ENCODE measurements around the gene SLC47A2.

DNA sequence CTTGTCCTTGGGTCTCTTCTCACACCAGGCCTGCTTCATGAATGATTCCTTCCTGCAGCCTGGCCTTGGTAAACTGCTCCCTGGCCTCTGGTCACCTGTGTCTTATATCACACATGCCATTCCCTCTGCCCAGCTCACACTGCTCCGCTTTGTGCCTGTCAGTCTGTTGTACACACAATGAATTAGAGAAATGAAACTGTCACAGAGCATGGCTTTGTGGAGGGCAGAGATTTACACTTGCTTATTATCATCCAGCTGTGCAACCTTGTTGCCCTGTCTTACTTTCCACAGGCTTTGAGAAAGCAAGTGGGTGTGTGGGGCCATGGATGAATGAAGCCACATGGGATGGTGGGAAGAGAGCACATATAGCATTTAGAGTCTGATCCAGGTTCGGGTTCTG lies 45.5 kb downstream of the SLC47A2 start:
- TF ChIP-seq, protein P1, sequence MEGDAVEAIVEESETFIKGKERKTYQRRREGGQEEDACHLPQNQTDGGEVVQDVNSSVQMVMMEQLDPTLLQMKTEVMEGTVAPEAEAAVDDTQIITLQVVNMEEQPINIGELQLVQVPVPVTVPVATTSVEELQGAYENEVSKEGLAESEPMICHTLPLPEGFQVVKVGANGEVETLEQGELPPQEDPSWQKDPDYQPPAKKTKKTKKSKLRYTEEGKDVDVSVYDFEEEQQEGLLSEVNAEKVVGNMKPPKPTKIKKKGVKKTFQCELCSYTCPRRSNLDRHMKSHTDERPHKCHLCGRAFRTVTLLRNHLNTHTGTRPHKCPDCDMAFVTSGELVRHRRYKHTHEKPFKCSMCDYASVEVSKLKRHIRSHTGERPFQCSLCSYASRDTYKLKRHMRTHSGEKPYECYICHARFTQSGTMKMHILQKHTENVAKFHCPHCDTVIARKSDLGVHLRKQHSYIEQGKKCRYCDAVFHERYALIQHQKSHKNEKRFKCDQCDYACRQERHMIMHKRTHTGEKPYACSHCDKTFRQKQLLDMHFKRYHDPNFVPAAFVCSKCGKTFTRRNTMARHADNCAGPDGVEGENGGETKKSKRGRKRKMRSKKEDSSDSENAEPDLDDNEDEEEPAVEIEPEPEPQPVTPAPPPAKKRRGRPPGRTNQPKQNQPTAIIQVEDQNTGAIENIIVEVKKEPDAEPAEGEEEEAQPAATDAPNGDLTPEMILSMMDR (IDR thresholded peaks at IDR 0.05; ENCODE audit: low read depth, low read length): no peak
- TF ChIP-seq EZH2phosphoT487 (IDR thresholded peaks at IDR 0.05; ENCODE audit: low read depth): no peak
